HCT116 (cell line): ENCODE measurements around the gene C1orf159. TPM values are rescaled to one million over a fixed set of nuclear protein-coding genes. Genes with fewer than 3 reads are reported as not detected.

Experiments
- ATAC-seq: fragments of 200-7000 bp; cut with Tn5 transposase; 2 replicates; pipeline ENCODE4 v1.9.1; 2020; ENCODE audit warnings: mild to moderate bottlenecking, moderate library complexity
- Bru-seq: library from RNA; stranded (reverse); fragments of 400-500 nt; gene quantifications from one replicate; lab custom pipeline; 2021; lab: Mats Ljungman, UMichigan
- BruChase-seq, 2 experiments: library from RNA; stranded (reverse); fragments of 400-500 nt; gene quantifications; one replicate each; lab custom pipeline; 2021; lab: Mats Ljungman, UMichigan
- BruUV-seq: library from RNA; stranded (reverse); fragments of 400-500 nt; replicated peaks from 2 replicates; lab custom pipeline; 2021; lab: Mats Ljungman, UMichigan
- CTCF ChIA-PET: fragments of 300-600 bp; sonication (Branson Sonifier 250); formaldehyde crosslinking; loops from one replicate; lab custom pipeline; 2021; ENCODE audit warnings: antibody characterized with exemption; lab: Charles Lee
- POLR2A ChIA-PET: fragments of 300-600, 350-600 bp; sonication (Branson Sonifier 250); formaldehyde crosslinking; loops from one replicate; lab custom pipeline; 2021; ENCODE audit warnings: antibody characterized with exemption; lab: Charles Lee
- RAD21 ChIA-PET, 2 experiments: fragments of 300-600 bp; sonication (Branson Sonifier 250); formaldehyde crosslinking; loops; one replicate each; lab custom pipeline; 2023; ENCODE audit warnings: low total read pairs in 2 of 2; ENCODE audit not compliant: uncharacterized antibody in 2 of 2, unreplicated experiment in 2 of 2, low non-redundant PET in 1 of 2; lab: Charles Lee
- DNase-seq: peaks from one replicate; pipeline ENCODE4 v3.0.0-alpha.2; 2010; ENCODE audit warnings: low read depth, low spot score
- H2AFZ ChIP-seq: fragments of 200-600 bp; shearing (Covaris generic), sonication (generic); 2 replicates; pipeline ENCODE4 v1.6.1; 2017; ENCODE audit warnings: low read depth, mixed run types, mixed read lengths, antibody characterized with exemption, low read length; ENCODE audit not compliant: poor library complexity, severe bottlenecking
- H3K27ac ChIP-seq: 2 replicates; pipeline ENCODE4 v1.5.1; 2012; ENCODE audit warnings: low read depth, low read length
- H3K27me3 ChIP-seq: fragments of 200-600 bp; sonication (generic); 2 replicates; pipeline ENCODE4 v1.6.1; 2016; ENCODE audit warnings: mixed run types, low read length, mixed read lengths; ENCODE audit not compliant: insufficient read depth
- H3K36me3 ChIP-seq, 2 experiments: fragments of 200-500 bp in 1 of 2; fragments of 200-600 bp in 1 of 2; sonication (Bioruptor generic) in 1 of 2; sonication (generic) in 1 of 2; 2 replicates each; pipeline versions ENCODE4 v1.5.1 to v1.6.1; 2014 to 2016; ENCODE audit warnings: low read length in 2 of 2, inconsistent platforms in 1 of 2, mixed read lengths in 1 of 2, mixed run types in 1 of 2; ENCODE audit not compliant: insufficient read depth in 2 of 2, control insufficient read depth in 1 of 2
- H3K4me1 ChIP-seq, 2 experiments: fragments of 200-600 bp in 1 of 2; sonication (generic) in 1 of 2; 2 replicates each; pipeline versions ENCODE4 v1.5.1 to v1.6.1; 2012 to 2017; ENCODE audit warnings: low read length in 2 of 2, inconsistent platforms in 1 of 2, mild to moderate bottlenecking in 1 of 2, mixed read lengths in 1 of 2, mixed run types in 1 of 2, moderate library complexity in 1 of 2; ENCODE audit not compliant: insufficient read depth in 2 of 2, control insufficient read depth in 1 of 2
- H3K4me2 ChIP-seq: fragments of 200-600 bp; sonication (generic); 2 replicates; pipeline ENCODE4 v1.6.1; 2017; ENCODE audit warnings: mixed run types, low read length, mixed read lengths
- H3K4me3 ChIP-seq, 2 experiments: fragments of 200-600 bp in 1 of 2; sonication (generic) in 1 of 2; replicated peaks in 1 of 2; 2 replicates each; pipeline ENCODE4 v1.5.1; 2011 to 2016; ENCODE audit warnings: low read length in 2 of 2, control low read depth in 1 of 2, low read depth in 1 of 2, mild to moderate bottlenecking in 1 of 2, mixed read lengths in 1 of 2, mixed run types in 1 of 2
- H3K79me2 ChIP-seq: fragments of 200-600 bp; sonication (generic); 2 replicates; pipeline ENCODE4 v1.6.1; 2017; ENCODE audit warnings: mild to moderate bottlenecking, mixed run types, low read length, moderate library complexity, mixed read lengths; ENCODE audit not compliant: insufficient read depth
- H3K9ac ChIP-seq: fragments of 200-600 bp; sonication (generic); 2 replicates; pipeline ENCODE4 v1.6.1; 2016; ENCODE audit warnings: low read length, mixed read lengths
- H3K9me2 ChIP-seq: fragments of 200-600 bp; sonication (generic), shearing (Covaris generic); 2 replicates; pipeline ENCODE4 v1.6.1; 2017; ENCODE audit warnings: mixed run types, mild to moderate bottlenecking, moderate library complexity; ENCODE audit not compliant: insufficient read depth
- H3K9me3 ChIP-seq, 2 experiments: fragments of 200-500 bp in 1 of 2; fragments of 200-600 bp in 1 of 2; sonication (Bioruptor generic) in 1 of 2; sonication (generic) in 1 of 2; 2 replicates each; pipeline ENCODE4 v1.6.1; 2014 to 2017; ENCODE audit warnings: low read length in 2 of 2, mixed read lengths in 2 of 2, inconsistent platforms in 1 of 2, low read depth in 1 of 2, mild to moderate bottlenecking in 1 of 2, mixed run types in 1 of 2, moderate library complexity in 1 of 2; ENCODE audit not compliant: control insufficient read depth in 1 of 2, insufficient read depth in 1 of 2
- H4K20me1 ChIP-seq: fragments of 200-600 bp; sonication (generic), shearing (Covaris generic); 2 replicates; pipeline ENCODE4 v1.6.1; 2017; ENCODE audit warnings: mixed run types, mild to moderate bottlenecking, moderate library complexity; ENCODE audit not compliant: insufficient read depth
- ATF3 ChIP-seq: IDR thresholded peaks from 2 replicates; pipeline ENCODE4 v1.6.1; 2012
- CEBPB ChIP-seq: IDR thresholded peaks from 2 replicates; pipeline ENCODE4 v1.6.1; 2012; ENCODE audit warnings: low read depth
- CTCF ChIP-seq, 3 experiments: fragments of 200-600 bp in 1 of 3; sonication (generic) in 1 of 3; IDR thresholded peaks in 2 of 3; conservative IDR thresholded peaks in 1 of 3; 2 replicates each; pipeline ENCODE4 v1.5.1; 2012 to 2017; ENCODE audit warnings: low read depth in 2 of 3, low read length in 2 of 3, antibody characterized with exemption in 1 of 3, borderline replicate concordance in 1 of 3, control low read depth in 1 of 3, mild to moderate bottlenecking in 1 of 3, mixed read lengths in 1 of 3, mixed run types in 1 of 3, moderate library complexity in 1 of 3; ENCODE audit not compliant: insufficient read depth in 1 of 3
- EGR1 ChIP-seq: IDR thresholded peaks from 2 replicates; pipeline ENCODE4 v1.6.1; 2012; ENCODE audit warnings: low read depth
- ELF1 ChIP-seq: IDR thresholded peaks from 2 replicates; pipeline ENCODE4 v1.6.1; 2012; ENCODE audit warnings: low read depth, borderline replicate concordance
- EZH2 ChIP-seq: fragments of 200-600 bp; sonication (generic); IDR thresholded peaks from 2 replicates; pipeline ENCODE4 v1.6.1; 2017; ENCODE audit warnings: antibody characterized with exemption, mixed run types
- EZH2phosphoT487 ChIP-seq: fragments of 200-600 bp; IDR thresholded peaks from 2 replicates; pipeline ENCODE4 v1.6.1; 2018; ENCODE audit warnings: antibody characterized with exemption, borderline replicate concordance
- FOSL1 ChIP-seq: IDR thresholded peaks from 2 replicates; pipeline ENCODE4 v1.6.1; 2012; ENCODE audit warnings: low read depth
- JUND ChIP-seq: IDR thresholded peaks from 2 replicates; pipeline ENCODE4 v1.6.1; 2012
- MAX ChIP-seq: IDR thresholded peaks from 2 replicates; pipeline ENCODE4 v1.6.1; 2012
- POLR2A ChIP-seq: IDR thresholded peaks from 2 replicates; pipeline ENCODE4 v1.7.0; 2011; ENCODE audit warnings: borderline replicate concordance; ENCODE audit not compliant: insufficient read depth, insufficient read length; ENCODE audit errors: extremely low read depth
- POLR2AphosphoS5 ChIP-seq: IDR thresholded peaks from 2 replicates; pipeline ENCODE4 v1.6.1; 2011; ENCODE audit warnings: mild to moderate bottlenecking, low read depth, low read length, moderate library complexity
- RAD21 ChIP-seq: IDR thresholded peaks from 2 replicates; pipeline ENCODE4 v1.6.1; 2012; ENCODE audit warnings: low read depth, mild to moderate bottlenecking
- SIN3A ChIP-seq: IDR thresholded peaks from 2 replicates; pipeline ENCODE4 v1.6.1; 2012; ENCODE audit warnings: low read depth
- SP1 ChIP-seq: IDR thresholded peaks from 2 replicates; pipeline ENCODE4 v1.6.1; 2012; ENCODE audit warnings: low read depth
- SRF ChIP-seq: IDR thresholded peaks from 2 replicates; pipeline ENCODE4 v1.6.1; 2012; ENCODE audit warnings: low read depth
- YY1 ChIP-seq: IDR thresholded peaks from 2 replicates; pipeline ENCODE4 v1.6.1; 2011; ENCODE audit warnings: low read length, low read depth, moderate library complexity, mild to moderate bottlenecking; ENCODE audit not compliant: insufficient replicate concordance; ENCODE audit errors: extremely low read depth
- ZBTB33 ChIP-seq: IDR thresholded peaks from 2 replicates; pipeline ENCODE4 v1.6.1; 2011; ENCODE audit warnings: mild to moderate bottlenecking, low read length, moderate library complexity; ENCODE audit not compliant: insufficient replicate concordance; ENCODE audit errors: extremely low read depth
- ZFX ChIP-seq: fragments of 450-650 bp; IDR thresholded peaks from 2 replicates; pipeline ENCODE4 v1.6.1; 2017
- intact Hi-C: fragments of 100-400 bp; cut with micrococcal nuclease; formaldehyde crosslinking; loops from 2 replicates; pipeline ENCODE4 v1.10.0; 2022
- long read RNA-seq: library from polyadenylated mRNA; unstranded; transcript quantifications from one replicate; pipeline ENCODE4 v2.0.0, GENCODE V29; 2021; ENCODE audit not compliant: unreplicated experiment
- polyA plus RNA-seq: library from polyadenylated mRNA; unstranded; fragments of >200 nt; gene quantifications from 2 replicates; pipeline ENCODE4 v1.2.1, GENCODE V29; 2012; ENCODE audit warnings: missing spikeins
- total RNA-seq: library from RNA; stranded (reverse); gene quantifications from one replicate; pipeline ENCODE4 v1.2.1, GENCODE V29; 2021; ENCODE audit not compliant: unreplicated experiment

The C1orf159 gene
- total RNA-seq: 22.7 TPM
- 11.0 and 13.4 TPM in 2 replicates for polyA plus RNA-seq
- Bru-seq, nascent RNA: percentile 65 among the genes with signal in this experiment
- BruChase-seq, experiment 1, labeled RNA remaining after a 6-hour chase: percentile 78 among the genes with signal in this experiment
- percentile 75 among the genes with signal in this experiment for BruChase-seq, experiment 2, labeled RNA remaining after a 2-hour chase
- long read RNA-seq, transcript C1orf159-205 (10 exons, 1,841 nt): major isoform, 8 of 38 reads
- long read RNA-seq, partial matches to known transcripts: 8 of 38 reads
- long read RNA-seq, other reads (novel, unspliced or antisense): 22 of 38 reads

GRCh38 chr1:1115786-1116700, at the start of gene C1orf159:
TSS of gene C1orf159 (minus strand) at chr1:1116089. CDS start at chr1:1091543, 24,546 bp downstream.
- Histone ChIP-seq H3K4me2 (peak within 1 kb of the TSS; percentile 90), H3K79me2 (peaks cover 36% of the 10 kb centered on the region), H3K9ac (peak within 1 kb of the TSS; percentile 75)
- RAD21 ChIA-PET: interaction anchor here in 1 of 2 experiments (0.9 kb wide), 1 partner anchor 36 kb away, joined by 3 read pairs; no protein-coding TSS in a partner anchor
- peak; percentile 96 for ATAC-seq
- TF ChIP-seq MAX (no peak; the same call in 1 of the 2 replicates), ZFX (peak; percentile 40; the same call in 1 of the 2 replicates), SRF (no peak), RAD21 (no peak), CTCF (IDR thresholded peaks at IDR 0.05 in 2 of 3, conservative IDR thresholded peaks at IDR 0.05 in 1 of 3; ENCODE audit: borderline replicate concordance in 1 of 3, insufficient read depth in 1 of 3, low read depth in 2 of 3, low read length in 2 of 3) (no peak), FOSL1 (no peak), POLR2A (no peak), ELF1 (no peak), CEBPB (no peak), SP1 (no peak; the same call in 1 of the 2 replicates), SIN3A (no peak; the same call in none of the 2 replicates), EZH2phosphoT487 (no peak), JUND (no peak), POLR2AphosphoS5 (0 out of 2 replicates have a peak, but pooled peaks have one; percentile 16), ATF3 (no peak), EGR1 (peak; percentile 92), ZBTB33 (peak; percentile 88), YY1 (peak; percentile 63), EZH2 (no peak)
- TF ChIP-seq, all 23 proteins: peak for 5
- intact Hi-C loops: loop anchor here (5.0 kb wide), 1 partner anchor 139 kb away; no protein-coding TSS in a partner anchor
- Histone ChIP-seq H3K27ac (peak within 1 kb of the TSS; percentile 64; the same call in 1 of the 2 replicates), H3K9me2 (no peaks in the 10 kb centered on the region), H2AFZ (no peak within 1 kb of the TSS), H4K20me1 (no peaks in the 10 kb centered on the region), H3K4me1 (peaks cover 3 to 9% of the 10 kb centered on the region in 2 experiments; a peak in 3 of 4 replicates), H3K9me3 (no peaks in the 10 kb centered on the region), H3K4me3 (peak within 1 kb of the TSS; percentile 63 to 74), H3K27me3 (no peaks in the 10 kb centered on the region), H3K36me3 (peaks cover 0 to 10% of the 10 kb centered on the region in 2 experiments; a peak in 2 of 4 replicates)
- no TSS peak for BruUV-seq
- CTCF ChIA-PET: no interaction called here
- DNase-seq: peak; percentile 94
- POLR2A ChIA-PET: interaction anchor here (0.7 kb wide), 1 partner anchor 9 kb away, joined by 4 read pairs; no protein-coding TSS in a partner anchor
